GM10847 (cell line): Measurements from ENCODE around the gene HK3.

ENCODE experiments used
- POLR2A ChIP-seq: IDR thresholded peaks from 2 replicates; pipeline ENCODE4 v1.6.1; 2011; ENCODE audit not compliant: insufficient read length; ENCODE audit errors: extremely low read depth

HK3 gene

DNA sequence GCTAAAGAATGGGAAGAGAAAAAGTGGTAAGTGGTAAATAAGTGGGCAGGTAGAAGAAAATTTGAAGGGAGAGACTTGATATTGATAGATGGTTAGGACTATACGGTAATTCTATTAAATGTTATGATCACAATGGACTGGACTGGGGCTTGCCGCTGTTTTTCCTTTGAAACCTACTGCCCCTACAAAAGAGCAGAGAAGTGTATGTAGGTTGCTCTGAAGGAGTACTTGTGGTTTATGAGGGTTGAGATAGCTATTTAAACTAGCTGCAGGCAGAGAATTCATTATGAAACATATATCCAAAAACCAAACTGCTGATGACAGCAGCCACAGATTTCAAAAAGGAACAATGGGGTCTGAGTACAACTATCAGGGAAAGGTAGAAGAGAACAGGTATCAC is 16.8 kb upstream of the HK3 start:
- TF ChIP-seq POLR2A: no peak

DNA sequence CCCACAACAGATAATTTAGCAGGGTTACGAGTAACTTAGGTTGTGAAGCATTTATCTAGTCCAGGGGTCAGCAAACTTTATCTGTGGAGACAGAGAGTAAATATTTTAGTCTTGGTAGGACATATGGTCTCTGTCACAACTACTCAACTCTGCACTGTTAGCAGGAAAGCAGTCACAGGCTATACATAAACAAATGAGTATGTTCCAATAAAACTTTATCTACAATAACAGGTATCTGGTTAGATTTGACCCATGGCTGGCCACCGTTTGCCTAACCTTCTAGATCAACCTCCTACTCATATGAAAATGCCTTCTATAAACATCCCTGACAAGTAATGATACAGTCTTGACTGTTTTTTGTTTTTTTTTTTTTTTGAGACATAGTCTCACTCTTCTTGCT is 13.0 kb upstream of the HK3 start:
- no peak for TF ChIP-seq POLR2A

DNA sequence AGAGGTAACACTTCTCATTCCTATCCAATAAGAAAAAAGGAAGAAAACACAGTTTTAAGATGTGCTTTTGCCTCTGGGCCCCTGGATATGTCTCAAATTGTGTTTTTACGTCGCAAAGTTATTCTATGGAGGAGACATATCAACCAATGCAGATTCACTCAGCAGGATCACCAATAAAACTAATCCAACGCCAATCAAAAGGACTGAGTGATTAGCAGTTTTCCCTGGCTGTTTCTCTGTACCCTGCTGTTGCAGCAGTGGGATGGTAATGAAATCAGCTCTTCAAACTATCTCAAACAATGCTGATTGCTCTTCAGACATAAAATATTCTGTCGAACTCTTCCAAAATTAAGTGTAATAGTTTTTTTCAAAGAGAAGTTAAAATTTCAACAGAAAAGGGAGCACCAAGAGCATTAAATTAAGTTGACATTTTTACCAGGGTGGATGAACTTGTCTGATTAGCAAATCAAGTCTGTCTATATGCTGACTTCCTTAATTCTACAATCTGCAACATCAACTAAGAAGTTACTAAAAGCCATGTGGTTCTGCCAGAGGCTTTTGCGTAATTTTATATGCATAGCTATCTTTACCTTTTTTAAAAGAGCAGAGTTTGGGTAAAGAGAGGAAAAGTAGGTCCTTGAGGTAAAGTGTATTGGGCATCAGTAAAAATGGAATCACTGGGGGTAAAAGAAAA is 9.7 kb upstream of the HK3 start:
- no peak for TF ChIP-seq POLR2A

DNA sequence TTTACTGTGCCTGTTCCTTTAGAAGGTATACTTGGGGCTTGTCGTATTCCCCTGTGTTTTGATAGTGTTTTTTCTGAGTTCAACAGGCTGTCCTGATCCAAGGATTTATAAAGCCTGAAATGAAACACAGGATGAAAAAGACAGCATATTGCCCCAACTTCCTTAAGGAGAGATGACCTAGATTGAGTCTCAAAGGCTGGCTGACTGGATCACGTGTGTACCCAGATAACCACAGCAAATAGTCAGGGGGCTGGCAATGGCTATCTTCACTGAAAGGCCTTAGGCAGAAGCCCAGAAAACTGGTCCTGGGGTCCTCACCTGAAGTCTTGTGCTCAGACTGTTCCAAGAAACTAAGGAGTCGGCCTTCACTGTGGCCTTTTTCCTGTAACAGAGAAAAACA is 7.7 kb upstream of the HK3 start:
- TF ChIP-seq POLR2A: no peak

DNA sequence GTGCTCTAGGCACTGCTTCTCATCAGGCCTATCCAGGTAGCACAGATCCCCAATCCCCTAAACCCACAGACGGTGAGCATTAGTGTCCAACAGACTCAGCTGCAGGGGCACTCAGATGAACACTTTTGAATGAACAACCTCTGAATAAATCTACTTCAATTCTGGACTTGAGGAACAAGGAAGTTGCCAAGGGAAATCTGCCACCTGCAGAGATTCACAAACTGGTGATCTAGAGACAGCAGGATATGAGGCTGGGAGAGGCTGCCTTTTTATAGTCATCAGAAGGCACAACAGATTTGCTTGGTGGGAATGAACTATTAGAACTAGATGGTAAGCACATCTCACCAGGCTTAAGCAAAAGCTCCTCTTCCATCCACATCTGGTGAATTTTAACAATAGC is 7.0 kb upstream of the HK3 start:
- TF ChIP-seq POLR2A: no peak

DNA sequence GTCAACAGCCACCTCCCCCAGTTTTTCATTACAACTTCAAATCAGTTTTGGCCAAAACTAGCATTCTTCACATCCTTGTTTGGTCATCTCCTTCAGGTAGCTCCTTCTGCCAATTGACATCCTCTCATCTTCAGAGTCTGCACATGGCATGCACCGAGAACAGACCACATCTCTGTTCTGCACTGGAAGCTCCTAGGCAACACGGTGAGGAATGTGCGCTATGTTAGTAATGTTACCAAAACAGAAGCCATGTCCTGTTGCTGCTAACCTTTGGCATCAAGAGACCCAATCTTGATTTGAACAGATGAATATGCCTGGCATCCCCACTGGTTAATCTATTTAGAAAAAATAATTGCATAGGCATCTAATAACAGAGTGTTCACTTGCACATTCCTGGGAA is 5.1 kb upstream of the HK3 start:
- no peak for TF ChIP-seq POLR2A

DNA sequence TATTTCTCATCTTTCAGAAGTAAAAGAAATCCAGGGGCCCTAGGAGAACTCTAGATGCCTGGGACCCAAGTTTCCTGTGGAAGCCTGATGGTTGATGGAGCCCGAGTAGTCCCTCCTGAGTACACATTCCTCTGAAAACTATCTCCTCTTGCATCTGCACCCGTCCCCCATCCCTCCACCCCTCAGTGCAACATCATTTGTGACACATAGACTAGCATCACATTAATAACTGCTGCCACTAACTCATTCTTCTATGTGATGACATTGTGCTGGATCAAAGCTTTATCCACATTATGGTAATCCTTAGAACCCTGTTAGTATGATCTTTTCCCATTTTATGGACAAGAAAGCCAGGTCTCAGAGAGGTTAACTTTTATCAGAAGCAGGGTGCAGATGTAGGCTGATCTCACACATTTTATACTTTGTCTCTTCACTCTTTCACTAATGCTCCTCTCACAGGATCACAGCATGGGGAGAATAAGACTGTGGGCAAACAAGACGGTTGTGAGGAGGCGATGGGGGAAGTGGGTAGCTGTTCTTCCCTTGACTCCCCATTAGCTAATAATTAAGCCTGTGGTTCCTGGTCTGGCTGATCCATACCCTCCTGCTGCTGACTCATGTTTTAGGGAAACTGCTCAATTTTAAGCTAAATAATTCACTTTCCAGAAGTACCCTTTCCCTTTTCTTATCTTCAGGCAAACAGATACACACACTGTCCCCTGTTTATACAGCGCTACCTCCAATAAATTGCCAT is 3.9 kb upstream of the HK3 start:
- TF ChIP-seq POLR2A: no peak

DNA sequence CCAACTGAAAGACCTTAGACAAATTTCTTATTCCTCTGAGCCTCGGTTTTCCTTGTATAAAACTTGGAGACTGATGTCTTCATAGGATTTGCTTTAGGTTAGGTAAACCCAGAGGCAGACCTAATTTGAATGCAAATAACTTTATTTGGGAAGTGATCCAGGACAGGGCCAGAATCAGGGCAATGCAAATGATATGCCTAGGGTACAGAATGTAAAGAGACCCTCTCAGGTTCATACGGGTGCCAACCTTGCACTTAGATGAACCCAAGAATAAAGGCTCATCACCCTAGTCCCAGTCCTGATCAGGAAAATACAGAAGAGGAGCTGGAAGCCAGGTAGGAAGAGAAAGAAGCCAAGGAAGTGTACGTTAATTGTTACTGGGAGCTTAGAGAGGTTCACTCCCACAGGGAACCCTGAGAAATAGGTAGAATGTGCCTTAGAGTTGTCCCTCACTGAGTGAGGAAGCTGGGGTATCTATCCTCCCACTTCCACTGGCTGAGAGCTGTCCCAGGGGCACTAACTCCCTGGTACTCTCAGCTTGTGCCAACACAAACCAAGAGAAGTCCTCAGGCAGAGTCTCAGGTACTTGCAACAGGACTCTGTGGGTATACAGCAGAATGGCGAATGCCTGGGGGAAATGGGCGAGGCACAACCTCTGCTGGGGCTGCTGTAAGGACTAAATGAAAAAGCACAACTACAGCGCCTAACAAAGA is 3.1 kb upstream of the HK3 start:
- no peak for TF ChIP-seq POLR2A

DNA sequence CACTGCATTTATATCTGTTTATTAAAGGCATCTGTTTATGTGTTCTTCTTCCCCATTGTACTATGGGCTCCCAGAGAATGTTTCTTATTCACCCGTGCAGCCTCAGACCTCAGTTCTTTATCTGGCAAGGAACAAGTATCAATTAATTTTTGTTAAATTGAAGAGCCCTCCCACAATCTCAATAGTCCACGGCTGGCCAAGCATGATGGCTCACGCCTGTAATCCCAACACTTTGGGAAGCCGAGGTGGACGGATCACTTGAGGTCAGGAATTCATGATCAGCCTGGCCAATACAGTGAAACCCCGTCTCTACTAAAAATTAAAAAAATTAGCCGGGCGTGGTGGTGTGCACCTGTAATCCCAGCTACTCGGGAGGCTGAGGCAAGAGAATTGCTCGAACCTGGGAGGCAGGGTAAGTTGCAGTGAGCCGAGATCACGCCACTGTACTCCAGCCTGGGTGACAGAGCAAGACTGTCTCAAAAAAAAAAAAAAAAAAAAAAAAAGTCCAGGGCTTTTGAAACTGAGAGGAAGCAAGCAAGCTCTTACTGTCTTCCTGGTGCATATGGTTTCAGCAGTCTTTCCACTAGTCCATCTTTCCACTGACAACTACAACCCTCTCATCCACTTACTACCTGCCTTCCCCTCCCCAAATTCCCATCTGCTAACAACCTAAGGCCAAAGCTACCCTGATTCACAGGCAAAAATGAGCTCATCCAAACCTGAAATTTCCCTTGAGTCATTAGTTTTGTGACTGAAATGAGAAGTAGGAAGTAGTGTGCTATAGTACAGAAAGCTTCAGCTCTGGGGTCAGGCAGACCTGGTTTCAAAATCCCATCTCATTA is 2.3 kb upstream of the HK3 start:
- no peak for TF ChIP-seq POLR2A

DNA sequence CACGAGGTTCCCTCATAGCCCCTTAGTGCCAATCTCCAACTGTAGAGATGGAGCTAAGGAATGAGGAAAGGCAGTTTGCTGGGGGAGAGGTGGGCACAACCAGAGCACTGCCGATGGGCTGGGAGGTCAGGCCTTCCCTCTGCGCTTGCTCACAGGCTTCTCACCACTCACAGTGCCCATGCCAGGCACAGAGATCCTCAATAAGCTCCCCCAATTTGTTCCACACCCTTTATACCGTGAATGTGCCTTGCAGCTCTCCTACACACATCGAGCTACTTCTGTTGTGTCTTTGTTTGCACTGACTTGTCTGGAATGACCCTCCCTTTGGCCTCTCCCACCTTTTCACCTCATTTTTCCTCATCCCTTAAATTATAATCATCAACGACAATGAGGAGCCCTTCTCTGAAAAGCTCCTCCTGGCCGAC is 1.6 kb upstream of the HK3 start:
- TF ChIP-seq POLR2A: no peak

DNA sequence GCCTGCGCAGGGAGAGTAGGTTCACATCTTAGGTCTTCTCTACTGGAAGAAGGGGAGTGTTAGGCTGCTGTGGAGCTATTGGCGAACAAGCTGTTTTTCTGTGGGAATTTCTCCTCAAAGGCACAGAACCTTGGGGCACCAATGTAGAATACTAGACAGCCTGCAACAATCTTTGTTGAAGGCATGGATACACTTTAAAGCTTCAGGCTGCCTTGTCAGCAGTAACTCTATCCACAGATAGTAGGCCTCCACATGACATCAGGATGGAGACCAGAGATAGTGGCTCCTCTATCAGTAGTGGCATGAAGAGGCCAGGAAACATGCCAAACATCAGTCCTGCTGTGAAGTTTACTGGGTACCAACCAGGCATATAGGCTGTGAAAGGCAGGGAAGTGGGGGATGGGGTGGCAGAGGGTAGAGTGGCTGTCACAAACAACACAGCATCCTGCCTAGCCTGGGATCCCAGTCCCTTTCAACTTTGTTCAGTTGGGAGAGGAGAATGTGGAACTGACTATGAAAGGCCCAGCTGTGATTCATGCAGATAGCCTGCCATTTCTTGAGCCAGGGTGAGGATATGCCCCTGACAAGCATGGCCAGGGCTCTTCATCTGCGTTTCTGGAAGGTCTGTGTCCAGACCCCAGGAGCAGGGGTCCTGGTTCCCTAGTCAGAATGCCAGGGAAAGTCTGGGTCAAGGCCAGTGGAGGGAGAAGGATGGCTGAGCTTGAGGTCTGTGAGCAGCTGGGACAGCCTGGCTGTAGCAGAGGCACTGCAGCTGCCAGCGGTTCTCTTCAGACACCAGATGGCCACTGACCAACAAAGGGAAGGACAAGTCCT is 1.0 kb upstream of the HK3 start:
- no peak for TF ChIP-seq POLR2A

DNA sequence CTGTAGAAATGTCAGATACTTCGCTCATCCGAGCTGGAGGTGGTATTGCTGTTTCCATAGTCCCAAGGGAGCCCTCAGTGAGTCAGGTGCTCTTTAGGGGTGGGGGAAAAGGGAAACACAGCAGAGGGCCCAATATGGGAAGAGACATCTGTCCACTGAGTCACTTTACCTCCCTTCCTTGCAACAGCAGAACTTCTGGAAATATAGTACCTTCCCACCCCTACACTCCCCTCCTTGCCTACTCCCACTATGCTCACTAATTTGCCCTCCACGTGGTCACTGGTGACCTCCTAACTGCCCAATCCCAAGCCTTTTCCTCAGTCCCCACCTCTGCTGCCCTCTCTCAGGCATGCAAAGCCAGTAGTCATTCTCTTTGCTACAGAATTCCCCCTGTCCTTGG is 1.9 kb downstream of the HK3 start:
- no peak for TF ChIP-seq POLR2A

DNA sequence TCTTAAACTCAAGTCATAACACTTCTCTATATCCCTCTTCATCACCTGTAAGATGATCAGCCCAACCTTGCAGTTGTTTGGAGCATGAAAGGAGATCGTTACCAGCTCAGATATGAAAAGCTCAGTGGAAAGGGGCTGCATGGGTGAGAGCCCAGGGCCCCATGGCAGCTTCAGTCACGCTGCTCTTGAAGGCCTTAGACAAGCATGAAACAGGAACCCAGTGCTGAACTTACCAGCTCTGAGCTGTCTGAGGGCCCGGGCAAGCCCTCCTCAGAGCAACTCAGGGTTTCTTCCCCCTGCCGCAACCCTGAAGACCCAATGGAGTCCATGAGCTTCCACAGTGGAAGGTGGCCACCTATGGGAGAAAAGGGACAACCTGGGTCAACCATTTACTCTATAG is 3.3 kb downstream of the HK3 start:
- no peak for TF ChIP-seq POLR2A

DNA sequence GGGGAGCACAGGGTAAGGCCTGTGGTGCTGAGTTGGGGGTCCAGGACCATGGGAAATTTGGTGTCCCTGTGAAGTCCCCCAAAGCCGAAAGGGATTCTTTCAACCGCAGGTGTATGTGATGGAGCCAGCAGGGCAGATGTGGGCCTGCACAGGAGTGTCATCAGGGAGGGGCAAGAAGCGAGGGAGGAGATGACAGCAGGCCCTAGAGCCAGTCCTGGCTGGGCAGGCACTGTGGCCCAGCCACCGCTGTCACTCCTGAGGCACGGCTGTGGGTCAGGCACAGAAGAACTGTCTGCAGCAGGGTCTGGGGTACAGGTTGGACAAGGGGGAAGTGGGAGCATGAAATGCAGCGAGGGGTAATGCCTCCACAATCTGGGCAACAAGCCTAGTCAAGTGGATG is 4.8 kb downstream of the HK3 start:
- no peak for TF ChIP-seq POLR2A

DNA sequence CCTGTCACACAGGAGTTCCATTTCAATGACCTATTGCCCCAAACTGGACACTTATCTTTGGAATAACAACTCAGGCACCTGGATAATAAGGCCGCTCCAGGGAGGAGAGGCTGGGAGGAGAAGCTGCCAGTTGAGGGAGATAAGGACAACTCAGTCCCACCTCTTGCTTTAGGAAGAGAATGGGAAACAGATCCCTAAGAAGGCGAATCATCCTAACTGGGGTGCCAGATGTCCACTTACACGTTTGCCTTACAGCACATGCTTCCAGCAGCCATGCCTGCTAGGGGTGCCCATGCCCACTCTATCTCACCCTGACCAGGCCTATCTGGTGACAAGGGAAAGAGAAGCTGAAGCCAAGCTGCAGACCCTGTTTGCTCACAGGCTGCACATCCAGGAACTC is 6.5 kb downstream of the HK3 start:
- TF ChIP-seq POLR2A: no peak

DNA sequence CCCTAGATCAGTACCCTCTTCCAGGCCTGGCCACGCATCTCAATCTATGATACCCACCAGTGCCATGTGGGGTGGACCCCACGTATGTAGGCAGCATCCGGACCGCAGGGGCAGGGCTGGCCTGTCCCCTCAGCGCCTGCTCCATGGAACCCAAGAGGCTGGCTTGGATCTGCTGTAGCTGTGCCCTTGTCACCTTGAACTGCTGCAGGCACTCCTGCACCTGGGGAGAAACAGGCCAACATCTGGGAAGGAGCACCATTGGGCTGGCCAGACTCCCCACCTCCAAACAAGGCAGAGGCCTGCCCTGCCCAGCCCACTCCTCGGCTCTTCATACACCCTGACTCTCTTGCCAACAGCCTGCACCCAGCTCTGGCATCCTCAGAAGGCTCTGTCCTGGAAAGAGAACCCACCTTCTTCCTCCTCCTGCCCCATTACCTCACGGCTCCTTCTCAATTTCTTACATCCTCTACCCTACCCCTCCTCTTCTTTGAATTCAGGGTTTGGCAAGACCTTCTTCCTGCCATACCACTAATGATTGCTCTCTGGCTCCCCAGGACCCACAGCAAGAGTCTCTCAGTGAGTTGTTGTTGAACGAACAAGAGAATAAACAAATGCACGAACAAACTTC is 7.7 kb downstream of the HK3 start:
- no peak for TF ChIP-seq POLR2A
